Erythroblast (primary cell): ENCODE results near the gene COL11A1.

Source experiments
- GATA1 ChIP-seq: IDR thresholded peaks from 2 replicates; pipeline ENCODE4 v1.6.1; 2011; ENCODE audit warnings: low read depth, mild to moderate bottlenecking, control low read depth, low read length, moderate library complexity
- POLR2A ChIP-seq: IDR thresholded peaks from 2 replicates; pipeline ENCODE4 v1.6.1; 2011; ENCODE audit warnings: mild to moderate bottlenecking, low read length

- TF ChIP-seq POLR2A (no peak), GATA1 (no peak)
Observed at GRCh38 chr1:102875756-102876155, 232.6 kb downstream of the COL11A1 start.
